NCI-H1694 treated with DMSO at 0.1 percent for 48 hours (cell line): ENCODE data around the gene PLEKHJ1.

ENCODE experiments used
- DNase-seq: peaks from one replicate; lab custom pipeline; 2025; lab: John Stamatoyannopoulos, UW

Gene PLEKHJ1

GRCh38 chr19:2195914-2196313 lies 40.2 kb downstream of the PLEKHJ1 start:
- DNase-seq, result no peak

GRCh38 chr19:2195361-2195760 lies 40.8 kb downstream of the PLEKHJ1 start:
- no peak for DNase-seq

DNA sequence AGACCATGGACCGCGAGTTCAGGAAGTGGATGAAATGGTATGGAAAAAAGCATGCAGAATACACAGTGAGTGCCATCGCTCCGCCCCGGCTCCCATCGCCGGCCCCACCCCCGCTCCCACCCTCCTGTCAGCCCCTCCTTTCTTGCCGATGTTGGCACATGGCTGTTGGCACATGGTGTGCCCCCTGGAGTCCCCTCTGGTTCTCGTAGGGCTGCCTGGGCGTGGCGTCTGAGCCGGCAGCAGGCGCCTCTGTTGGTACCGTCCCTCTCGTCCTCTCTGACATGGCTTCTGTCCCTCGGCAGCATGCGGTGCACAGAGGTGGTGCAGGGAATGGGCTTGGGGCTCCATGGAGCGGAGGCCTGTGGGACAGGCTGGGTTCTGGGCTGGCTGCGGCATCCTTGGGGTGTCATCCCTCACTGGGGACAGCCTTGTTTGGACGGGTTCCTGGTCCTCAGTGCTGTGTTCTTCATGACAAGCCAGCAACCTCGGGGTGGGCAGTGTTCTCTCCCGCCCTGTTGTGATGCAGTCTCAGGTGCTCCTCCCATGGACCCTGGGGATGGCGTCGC lies 41.5 kb downstream of the PLEKHJ1 start:
- peak; percentile 74 for DNase-seq

GRCh38 chr19:2193807-2194206 lies 42.3 kb downstream of the PLEKHJ1 start:
- DNase-seq, result no peak

GRCh38 chr19:2192862-2193261 lies 43.3 kb downstream of the PLEKHJ1 start:
- no peak for DNase-seq

GRCh38 chr19:2191456-2192310 lies 44.4 kb downstream of the PLEKHJ1 start:
- no peak for DNase-seq

DNA sequence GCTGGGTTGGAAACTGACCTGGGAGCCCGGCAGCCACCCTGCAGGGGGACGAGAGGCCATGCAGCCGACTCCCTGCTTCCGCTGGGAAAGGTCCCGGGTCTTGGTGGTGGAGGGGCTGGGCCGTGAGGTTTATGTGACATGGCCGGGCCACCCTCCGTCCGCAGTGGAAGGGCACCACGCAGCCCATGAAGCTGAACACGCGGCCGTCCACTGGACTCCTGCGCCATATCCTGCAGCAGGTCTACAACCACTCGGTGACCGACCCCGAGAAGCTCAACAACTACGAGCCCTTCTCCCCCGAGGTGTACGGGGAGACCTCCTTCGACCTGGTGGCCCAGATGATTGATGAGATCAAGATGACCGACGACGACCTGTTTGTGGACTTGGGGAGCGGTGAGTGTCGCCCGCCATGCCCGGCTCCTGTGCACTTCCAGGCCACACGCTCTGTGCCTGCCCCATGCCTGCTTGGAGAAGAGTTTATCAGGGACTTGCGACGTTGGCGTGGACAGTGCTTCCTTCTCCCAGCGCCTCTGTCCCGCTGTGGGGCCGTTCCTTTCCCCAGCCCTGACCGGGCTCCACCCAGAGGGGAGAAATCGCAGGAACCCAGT lies 45.2 kb downstream of the PLEKHJ1 start:
- DNase-seq, result no peak

DNA sequence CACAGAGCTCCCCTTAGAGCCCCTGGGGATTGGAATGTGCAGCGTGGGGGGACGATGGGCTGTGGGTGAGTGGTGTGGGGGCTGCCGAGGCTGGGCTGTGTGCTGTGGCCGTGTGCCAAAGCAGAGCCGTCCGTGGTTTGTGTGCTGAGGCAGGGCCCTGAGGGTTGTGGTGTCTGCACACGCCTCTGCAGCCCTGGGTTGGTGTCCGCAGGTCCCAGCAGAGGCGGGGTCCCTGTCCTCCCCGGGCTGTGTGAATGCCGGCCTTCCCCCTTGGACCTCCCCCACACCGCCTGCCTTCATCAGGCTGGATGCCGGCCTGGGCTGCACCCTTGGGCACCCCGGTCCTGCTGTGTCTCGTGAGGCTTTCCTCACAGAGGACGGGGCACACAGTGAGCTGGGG lies 46.2 kb downstream of the PLEKHJ1 start:
- no peak for DNase-seq

- DNase-seq, result no peak
Measured at GRCh38 chr19:2188708-2189385, 47.3 kb downstream of the PLEKHJ1 start.

DNA sequence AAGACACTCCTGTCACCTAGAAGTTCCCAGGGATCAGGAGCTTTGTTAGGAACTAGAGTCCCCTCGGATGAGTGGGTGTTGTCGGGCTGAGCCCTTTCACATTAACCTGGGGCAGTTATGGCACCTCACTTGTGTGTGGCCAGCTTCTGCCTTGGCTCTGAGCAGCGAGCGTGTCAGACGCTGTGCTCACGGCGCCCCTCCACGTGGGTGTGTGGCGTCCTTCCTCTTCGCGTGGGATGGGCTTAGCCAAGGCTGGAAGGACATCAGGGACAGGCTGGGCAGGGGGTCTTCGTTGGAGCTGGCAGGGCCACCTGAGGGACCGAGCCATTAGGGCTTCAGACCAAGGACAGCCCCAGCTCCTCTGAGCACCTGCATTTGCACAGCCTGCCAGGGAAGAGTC lies 49.0 kb downstream of the PLEKHJ1 start:
- DNase-seq, result no peak

DNA sequence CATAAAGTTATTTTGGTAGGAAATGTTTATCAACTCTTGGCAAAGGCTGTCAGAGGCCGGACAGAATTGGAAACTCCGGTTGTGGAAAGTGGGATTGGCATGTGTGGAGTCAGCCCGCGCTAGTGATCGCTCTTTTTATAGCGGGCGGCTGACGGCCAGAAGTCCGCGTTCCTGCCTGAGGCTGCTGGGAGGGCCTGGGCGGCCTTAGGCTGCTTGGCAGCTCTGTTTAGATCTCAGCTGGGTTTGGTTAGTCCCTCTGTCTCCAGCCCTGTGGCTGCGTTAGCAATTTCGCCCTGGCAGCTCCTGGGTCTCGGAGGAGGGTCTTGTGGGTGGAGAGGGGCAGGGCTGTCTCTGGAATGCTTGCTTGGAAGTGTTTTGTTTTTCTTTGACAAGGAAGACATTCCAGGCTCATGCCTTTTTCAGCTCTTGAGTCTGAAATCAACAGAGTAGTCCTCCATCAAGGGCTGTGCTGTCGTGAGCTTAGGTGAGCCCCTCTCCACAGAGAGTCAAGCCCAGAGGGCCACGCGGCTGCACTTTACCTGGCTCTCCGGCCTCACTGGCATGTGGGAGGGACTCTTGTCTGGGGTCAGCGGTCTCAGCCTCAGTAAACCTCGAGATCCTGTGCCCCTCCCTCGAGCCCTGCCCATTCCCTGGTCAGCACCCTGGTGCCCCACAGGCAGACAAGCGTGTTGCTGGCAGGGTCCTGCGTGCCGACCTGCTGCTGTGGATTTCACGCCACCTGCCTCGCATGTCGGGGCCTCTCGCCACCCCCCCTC lies 49.9 kb downstream of the PLEKHJ1 start:
- DNase-seq, result no peak

- no peak for DNase-seq
Measured at GRCh38 chr19:2185734-2186070, 50.4 kb downstream of the PLEKHJ1 start.

DNA sequence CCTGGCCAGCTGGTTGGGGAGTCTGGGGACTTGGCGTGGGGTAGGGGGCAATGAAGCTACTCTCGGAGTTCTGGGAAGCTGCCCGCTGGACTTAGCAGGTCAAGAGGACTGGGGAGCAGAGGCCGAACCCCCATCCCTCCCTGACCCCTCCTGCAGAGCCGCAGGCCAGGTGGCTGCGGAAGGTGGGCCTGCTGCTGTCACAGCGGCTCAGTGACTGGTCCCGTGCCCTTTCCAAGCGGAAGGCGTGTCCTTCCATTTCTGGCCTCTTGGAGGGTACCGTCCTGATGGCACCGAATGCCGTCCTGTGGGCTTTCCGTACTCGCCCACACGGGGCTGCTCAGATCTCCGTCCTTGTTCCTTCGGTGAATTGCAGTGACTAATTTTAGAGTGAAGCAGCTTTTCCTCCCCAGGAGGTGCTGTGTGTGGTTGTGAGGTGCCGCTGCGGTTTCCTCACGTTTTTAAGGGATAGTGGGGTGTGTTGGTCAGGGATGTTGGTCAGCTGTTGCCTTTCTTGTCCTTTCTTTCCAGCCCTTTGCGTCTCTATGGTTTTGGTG lies 51.6 kb downstream of the PLEKHJ1 start:
- no peak for DNase-seq
